ENCODE results near the gene SH3BP2.
A peak's percentile ranks its signal among the peaks of the same experiment; 100 is the strongest.

SH3BP2 gene, protein sequence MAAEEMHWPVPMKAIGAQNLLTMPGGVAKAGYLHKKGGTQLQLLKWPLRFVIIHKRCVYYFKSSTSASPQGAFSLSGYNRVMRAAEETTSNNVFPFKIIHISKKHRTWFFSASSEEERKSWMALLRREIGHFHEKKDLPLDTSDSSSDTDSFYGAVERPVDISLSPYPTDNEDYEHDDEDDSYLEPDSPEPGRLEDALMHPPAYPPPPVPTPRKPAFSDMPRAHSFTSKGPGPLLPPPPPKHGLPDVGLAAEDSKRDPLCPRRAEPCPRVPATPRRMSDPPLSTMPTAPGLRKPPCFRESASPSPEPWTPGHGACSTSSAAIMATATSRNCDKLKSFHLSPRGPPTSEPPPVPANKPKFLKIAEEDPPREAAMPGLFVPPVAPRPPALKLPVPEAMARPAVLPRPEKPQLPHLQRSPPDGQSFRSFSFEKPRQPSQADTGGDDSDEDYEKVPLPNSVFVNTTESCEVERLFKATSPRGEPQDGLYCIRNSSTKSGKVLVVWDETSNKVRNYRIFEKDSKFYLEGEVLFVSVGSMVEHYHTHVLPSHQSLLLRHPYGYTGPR

DNA sequence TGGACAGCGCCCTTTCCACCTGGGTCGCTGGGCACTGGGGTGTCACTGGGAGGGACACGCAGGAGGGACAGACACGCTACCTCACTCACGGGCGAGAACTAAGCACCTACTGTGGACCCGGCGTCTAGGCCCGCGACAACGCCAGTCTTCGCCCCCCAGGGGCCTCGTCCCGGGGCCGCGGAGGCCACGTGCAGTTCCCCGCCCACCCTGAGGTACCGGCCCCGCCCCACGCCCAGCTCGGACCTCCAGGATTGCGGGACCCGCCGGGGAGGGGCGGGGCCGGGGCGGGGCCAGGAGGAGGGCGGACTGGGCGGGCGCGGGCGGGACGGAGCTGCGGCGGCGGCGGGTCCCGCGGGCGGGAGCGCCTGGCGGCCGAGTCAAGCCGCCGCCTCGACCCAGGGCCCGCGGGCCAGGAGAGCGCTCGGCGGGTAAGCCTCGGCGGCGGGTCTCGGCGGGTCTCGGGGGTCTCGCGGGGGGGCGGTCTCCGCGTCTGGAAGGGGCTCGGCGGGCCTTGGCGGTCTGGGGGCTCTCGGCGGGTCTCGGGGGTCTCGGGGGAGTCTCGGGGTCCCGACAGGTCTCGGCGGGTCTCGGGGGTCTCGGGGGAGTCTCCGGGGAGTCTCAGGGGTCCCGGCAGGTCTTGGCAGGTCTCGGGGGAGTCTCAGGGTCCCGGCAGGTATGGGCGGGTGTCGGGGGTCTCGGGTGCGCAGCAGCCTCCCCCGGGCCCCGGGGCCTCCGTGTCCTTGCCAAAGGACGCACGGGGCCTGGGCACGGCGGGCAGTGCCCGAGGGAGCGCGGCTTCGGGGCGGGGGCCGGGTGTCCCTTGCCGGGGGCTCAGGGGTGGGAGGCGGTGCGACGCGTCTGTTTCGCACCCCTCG, at the start of gene SH3BP2:
Gene SH3BP2 (plus strand): TSS at position 375 of the 875 bp plus-strand sequence. CDS start 27,533 bp downstream, outside the sequence.
- DNase-seq = no peak

GRCh38 chr4:2743518-2744445, 49.1 kb upstream of the SH3BP2 start:
- no peak for DNase-seq

GRCh38 chr4:2744576-2745270, 48.2 kb upstream of the SH3BP2 start:
- DNase-seq = no peak

DNA sequence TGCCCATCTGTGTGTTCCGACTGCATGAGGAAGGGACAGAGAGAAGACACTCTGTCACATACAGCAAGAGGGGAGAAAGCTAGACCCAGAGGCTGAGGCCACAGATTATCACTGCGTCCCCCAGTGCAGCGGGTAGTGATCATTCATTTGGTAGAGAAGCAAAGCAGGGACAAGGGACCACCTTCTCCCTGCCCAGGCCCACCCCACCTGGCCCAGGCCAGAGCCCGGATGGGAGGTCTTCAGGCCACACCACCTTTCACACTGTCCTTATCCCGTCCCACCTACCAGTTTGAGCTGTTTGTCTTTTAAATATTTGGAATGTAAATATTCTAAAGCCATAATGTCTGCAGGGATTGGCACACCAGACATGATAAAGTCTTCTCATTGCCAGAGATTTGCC, 47.4 kb upstream of the SH3BP2 start:
- DNase-seq = no peak

DNA sequence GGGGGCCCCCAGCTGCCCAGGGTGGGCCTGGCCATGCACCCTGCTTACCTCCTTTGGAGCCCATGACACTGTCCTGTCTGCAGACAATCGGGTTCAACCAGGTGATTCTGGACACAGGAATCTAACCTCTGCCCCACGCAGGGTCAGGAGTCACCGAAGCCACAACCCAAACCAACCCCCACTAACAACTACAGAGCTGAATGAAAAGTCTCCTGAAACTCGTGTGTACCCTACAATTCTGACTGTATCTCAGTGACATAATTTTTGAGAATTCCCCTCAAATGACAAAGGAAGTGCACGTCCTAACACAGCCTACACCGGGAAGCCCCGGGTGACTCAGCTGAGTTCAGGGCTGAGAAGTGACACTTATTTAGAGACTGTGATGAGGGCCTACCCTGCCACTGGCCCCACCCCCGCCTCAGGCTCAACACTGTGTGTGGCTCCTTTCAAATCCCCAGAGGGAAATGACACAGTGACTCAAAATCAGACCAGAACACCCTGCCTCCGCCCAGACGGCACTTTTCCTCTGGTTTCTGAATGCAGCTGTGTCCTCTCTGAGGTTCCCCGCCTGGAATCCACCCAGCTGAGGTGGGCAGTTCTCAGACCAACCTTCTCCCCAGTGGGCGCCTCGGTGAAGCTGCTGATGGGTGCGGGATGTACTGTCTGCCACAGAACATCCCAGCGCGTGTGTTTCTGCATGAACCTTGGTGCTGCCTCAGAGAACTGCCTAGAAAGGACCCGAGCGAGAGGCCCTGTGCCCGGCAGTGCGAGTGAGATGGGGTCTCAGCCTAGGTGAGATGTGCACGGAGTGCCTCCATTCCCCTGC, 46.7 kb upstream of the SH3BP2 start:
- DNase-seq = no peak

DNA sequence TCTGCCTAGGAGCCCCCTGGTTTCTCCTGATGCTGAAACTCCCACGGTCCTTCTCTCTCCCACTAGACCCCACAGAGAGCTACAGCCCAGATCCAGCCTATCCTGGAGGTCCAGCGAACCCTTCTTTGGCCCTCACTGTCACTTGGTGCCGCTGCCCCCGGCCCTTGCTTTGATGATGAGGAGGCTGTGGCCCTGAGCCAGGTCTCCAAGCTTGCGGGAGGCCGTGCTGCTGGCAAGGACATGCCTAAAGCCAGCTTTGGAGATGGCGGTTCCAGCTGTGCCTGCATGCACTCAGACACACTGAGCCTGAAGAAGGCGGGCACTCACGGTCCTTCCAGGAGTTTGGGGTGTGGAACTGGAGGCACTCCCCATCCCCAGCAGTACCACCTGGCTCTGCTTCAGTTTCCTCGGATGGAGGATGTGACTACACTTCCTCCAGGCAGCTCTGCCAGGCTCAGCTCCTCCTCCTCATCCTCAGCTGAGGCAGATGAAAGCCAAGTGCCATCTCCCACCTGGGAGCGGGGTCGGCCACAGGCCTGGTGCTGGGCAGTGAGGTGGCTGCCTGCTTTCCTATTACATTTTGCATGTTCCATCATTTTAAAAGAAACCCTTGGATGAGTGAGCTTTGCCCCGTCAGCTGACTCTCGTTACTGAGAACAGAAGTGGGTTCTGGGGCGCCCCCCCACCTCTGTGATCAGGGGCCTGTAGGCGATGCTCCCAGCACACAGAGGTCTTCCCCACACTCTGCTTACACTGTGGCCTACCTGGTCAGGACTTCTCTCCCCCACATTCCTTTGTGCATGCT, 45.8 kb upstream of the SH3BP2 start:
- DNase-seq = no peak

DNA sequence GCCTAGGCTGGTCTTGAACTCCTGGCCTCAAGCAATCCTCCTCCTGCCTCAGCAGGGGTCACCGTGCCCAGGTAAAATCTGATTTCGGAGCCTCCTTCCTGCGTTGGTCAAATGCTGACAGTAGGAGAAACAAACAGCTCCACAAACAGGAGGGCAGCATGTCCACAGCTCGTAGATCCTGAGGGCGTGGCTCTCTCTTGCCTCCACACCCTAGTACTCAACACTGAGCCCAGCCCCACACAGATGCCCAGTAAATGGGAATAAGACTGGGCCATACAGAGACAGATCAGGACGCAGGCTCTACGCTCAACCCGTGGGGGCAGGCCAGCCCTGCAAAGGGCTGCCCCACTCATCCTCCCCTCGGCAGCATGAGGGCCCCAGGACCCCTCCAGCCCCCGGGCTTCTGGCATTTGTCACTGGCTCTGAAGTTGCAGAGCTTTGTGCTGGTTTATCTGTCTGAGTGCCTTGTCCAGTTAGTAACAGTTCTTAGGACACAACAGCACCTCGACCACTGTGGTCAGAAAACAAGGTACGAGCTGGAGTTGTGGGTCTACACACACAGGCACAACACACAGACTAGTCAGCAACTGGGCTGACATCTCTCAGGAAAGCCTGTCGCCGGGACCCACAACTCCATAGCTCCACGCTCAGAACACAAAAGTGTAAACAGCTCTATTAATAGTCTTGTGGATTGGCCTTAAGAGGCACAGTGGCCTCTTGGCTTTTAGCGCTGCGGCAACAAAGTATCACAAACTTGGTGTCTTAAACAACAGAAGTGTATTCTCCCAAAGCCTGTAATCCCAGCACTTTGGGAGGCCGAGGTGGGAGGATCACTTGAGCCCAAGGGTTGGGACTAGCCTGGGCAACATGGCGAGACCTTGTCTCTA, 41.9 kb upstream of the SH3BP2 start:
- DNase-seq = no peak

DNA sequence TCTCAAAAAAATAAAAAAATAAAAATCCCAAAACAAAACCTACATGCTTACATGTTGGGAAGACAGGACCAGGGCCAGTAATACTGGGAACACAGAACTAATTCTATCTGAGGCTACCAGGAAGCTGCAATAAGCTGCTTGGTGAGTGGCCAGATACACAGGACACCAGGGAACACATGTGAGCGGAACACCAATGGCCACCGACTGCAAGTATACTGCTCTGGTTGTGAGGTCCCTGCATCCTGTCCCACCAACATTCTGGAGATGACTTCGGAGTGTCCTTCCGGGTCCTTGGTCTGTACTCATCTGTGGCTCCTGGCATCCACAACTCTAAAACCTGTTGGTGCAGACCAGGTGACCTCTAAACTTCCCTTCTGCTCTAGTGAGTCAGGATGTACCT, 39.4 kb upstream of the SH3BP2 start:
- DNase-seq = no peak

GRCh38 chr4:2754848-2755819, 37.8 kb upstream of the SH3BP2 start:
- DNase-seq = no peak

- DNase-seq = peak; percentile 12
Observed at GRCh38 chr4:2755821-2756690, 36.8 kb upstream of the SH3BP2 start, which contains the start of gene TNIP2. TNIP2 (minus strand) TSS chr4:2756336; CDS start chr4:2756289, 47 bp downstream.

- no peak for DNase-seq
Observed at GRCh38 chr4:2756691-2757350, 36.1 kb upstream of the SH3BP2 start.

DNA sequence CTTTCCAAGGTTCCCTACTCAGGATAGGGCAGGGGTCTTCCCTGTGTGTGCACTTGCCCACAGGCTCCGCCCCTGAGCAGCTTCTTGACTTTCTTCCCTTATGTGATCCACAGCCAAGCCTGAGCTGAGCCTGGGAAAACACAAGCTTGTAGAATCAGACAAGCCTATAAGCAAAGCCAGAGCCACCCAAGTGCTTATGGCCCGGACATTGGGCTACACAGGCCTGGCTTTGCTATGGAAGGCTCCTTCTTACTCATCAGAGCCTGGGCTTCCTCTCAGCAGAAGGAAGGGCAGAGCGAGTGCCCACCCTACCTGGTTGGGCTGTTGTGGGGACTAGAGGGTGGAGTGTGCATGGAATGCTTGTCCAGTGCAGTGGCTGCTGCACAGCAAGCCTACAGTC, 35.5 kb upstream of the SH3BP2 start:
- no peak for DNase-seq

DNA sequence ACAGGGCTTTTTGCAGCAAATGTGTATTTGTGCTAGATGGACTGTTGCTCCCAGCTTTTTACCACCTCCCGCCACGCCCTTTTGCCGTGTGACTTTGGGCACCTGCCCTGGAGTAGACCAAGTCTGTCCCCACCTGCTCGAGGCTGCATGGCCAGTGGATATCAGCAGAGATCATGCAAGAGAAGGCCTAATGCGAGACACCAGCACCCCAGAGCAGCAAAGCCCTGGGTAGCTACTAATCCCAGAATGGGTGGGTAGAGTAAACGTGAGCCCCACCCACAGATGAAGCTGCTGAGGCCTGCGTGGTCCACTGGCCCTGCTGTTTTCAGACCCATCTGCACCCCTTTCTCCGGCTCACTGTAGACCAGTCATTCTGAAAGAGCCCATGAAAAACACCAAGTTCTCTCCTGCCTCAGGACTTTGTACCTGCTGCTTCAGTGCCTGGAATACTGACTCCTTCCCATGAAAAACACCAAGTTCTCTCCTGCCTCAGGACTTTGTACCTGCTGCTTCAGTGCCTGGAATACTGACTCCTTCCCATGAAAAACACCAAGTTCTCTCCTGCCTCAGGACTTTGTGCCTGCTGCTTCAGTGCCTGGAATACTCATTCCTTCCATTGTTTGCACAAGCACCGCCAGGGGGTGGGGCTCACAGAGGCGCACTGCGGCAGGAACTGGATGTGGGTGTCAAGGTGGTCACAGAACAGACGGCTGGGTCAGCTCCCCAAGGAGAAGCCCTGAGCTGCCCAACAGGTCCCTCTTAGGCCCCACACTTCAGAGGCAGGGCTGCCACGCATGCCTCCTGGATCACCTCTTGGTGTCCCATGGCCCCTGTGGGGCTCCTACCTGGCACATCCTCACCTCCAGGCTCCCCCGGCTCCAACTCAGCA, 31.6 kb upstream of the SH3BP2 start:
- DNase-seq = no peak

GRCh38 chr4:2762048-2762447, 30.8 kb upstream of the SH3BP2 start:
- no peak for DNase-seq
